ENCODE measurements around the gene RAD51.

Gene RAD51

DNA sequence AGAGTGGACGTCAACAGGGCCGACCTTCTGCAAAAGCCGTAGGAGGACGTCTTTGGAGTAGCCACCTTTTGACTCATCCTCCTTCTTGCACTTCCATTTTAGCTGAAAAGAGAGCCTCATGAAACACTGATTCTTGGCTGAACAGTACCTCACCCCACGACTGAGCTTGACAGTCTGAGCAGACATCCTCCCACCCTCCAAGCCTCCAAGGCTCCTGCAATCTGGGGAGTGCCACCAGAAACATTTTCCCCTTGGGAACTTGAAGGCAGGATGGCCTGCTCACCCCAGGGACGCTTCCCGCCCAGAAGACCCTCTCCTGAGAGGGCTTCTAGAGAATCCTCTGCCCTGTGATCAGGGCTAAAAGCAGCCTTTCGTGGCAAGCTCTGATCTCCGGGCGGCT lies 80.0 kb downstream of the RAD51 start:
- peaks cover 18% of the 10 kb centered on the region for H3K4me1 Mint-ChIP-seq (ENCODE audit: low read depth)
- H3K36me3 Mint-ChIP-seq (ENCODE audit: low read depth), result peaks cover 35% of the 10 kb centered on the region
- no peak overlapping the region for H3K4me3 Mint-ChIP-seq
- no peaks in the 10 kb centered on the region for H3K27me3 Mint-ChIP-seq
- H3K9me3 Mint-ChIP-seq, result no peaks in the 10 kb centered on the region
- no peak overlapping the region for H3K27ac Mint-ChIP-seq

DNA sequence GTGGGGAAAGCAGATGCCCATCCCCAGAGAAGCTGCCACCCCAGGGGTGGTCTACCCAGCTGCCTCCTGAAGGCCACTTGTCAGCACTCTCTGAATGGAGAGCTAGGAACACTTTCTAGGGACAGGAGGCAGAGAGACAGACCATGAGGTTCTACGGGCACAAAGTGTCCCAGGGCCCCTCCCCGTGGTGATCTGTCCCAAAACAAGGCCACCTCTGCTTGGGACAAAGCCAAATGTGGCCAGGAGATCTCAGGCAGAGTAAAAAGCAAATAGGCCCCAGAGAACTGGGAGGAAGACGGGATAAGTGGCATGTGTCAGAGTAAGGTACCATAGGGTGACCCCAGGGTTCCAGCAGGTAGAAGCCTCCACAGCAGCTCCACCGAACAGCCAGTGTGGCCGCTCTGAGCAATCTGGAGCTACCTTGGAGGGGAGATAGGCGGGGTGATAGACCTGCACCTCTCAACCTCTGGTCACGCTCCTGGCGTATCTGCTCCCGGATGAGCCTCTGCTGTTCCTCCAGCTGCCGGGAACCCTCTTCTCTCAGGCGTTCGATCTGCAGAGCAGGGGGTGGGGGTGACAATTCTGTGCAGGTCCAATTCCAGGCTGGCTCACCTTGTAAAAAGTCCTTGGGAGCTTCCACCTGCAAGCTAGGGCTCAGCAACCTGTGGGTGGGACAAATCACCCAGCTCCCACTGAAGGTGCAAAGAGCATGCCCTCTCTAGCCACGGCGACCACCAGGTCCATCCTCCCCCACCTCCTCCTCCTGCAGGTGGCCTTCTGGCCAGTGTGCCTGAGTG lies 81.0 kb downstream of the RAD51 start:
- H3K4me1 Mint-ChIP-seq (ENCODE audit: low read depth), result peaks cover 9% of the 10 kb centered on the region
- no peak overlapping the region for H3K27ac Mint-ChIP-seq
- H3K36me3 Mint-ChIP-seq (ENCODE audit: low read depth), result peaks cover 39% of the 10 kb centered on the region
- H3K27me3 Mint-ChIP-seq, result no peaks in the 10 kb centered on the region
- H3K9me3 Mint-ChIP-seq, result no peaks in the 10 kb centered on the region
- H3K4me3 Mint-ChIP-seq, result no peak overlapping the region

DNA sequence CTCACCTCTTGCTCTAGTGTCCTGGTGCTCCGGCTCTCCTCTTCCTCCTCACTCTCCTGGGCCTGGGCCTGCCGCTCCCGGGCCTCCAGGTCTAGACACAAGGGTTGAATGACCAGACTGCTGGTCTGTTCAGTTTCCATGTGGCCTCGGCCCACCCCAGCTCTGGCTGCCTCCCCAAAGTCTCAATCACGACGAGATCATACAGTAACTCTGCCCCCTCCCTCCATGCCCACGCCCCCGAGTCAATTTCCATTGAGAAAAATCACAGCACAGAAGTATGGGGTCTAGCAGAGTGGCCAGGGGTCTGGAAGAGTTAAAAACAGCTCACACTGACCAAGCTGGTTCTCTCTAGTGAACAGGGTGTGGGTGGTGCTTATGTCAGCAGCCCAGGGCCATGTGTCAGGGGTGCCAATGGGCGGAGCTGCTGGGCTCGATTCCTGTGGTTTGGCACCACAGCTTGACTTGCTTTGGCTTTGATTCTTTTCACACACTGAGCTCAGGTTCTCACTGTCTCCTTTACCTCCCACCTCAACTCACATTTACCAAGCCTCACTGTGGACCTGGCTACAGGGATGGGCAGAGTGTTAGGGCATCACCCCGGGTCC lies 81.7 kb downstream of the RAD51 start:
- no peaks in the 10 kb centered on the region for H3K9me3 Mint-ChIP-seq
- no peak overlapping the region for H3K4me3 Mint-ChIP-seq
- H3K36me3 Mint-ChIP-seq (ENCODE audit: low read depth), result peaks cover 39% of the 10 kb centered on the region
- peaks cover 9% of the 10 kb centered on the region for H3K4me1 Mint-ChIP-seq (ENCODE audit: low read depth)
- H3K27me3 Mint-ChIP-seq, result no peaks in the 10 kb centered on the region
- H3K27ac Mint-ChIP-seq, result peak overlapping the region; percentile 46
